Erythroblast (primary cell): ENCODE data around the gene PNKP.

Experiments used
- DNase-seq, 2 experiments: peaks; one replicate each; lab custom pipeline; 2025; lab: John Stamatoyannopoulos, UW
- GATA1 ChIP-seq: IDR thresholded peaks from 2 replicates; pipeline ENCODE4 v1.6.1; 2011; ENCODE audit warnings: low read depth, mild to moderate bottlenecking, control low read depth, low read length, moderate library complexity
- POLR2A ChIP-seq: IDR thresholded peaks from 2 replicates; pipeline ENCODE4 v1.6.1; 2011; ENCODE audit warnings: mild to moderate bottlenecking, low read length

Gene PNKP

DNA sequence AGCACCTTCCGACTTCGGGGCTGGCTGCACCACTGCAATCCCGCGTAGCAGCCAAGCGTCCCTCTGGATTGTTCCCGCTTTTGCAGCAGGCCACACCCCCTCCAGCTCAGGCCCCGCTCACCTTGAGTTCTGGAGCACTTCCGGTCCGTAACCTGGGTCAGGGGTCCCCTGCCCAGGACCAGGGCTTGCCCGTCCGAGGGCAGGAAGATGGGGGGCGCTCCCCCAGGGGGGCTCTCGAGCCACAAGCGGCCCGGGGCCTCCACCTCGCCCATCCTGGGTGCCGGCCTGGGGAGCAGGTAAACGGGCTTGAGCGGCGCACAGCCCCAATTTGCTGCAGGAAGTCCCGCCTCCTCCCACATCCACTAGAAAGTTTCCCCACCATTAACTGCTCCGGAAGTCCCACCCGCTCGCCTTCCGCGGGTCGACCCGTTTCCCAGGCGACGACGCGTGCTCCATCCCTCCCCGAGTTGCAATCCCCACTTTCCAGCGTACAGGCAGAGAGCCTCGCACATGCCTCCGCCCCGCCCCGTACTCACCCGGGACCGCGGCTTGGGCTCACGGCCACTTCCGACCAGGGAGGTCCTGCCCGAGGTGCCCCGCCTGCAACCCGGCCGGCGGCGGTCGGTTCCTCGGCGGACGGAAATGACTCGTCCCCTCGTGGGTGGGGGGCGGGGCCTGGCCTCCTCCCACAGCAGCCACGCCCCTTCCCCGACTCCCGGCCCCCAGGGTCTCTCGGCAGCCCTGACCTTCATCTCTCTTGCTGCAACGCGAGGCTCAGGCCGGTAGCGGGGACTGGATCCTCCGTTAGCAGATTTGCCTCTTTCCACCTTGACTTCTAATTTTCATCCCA is at the start of gene PNKP:
Gene PNKP (minus strand): TSS at position 644 of the 850 bp plus-strand sequence. CDS start 372 bp downstream, at position 272.
- peak; percentile 92 to 95 for DNase-seq
- TF ChIP-seq GATA1, result no peak
- peak; percentile 81 for TF ChIP-seq POLR2A

DNA sequence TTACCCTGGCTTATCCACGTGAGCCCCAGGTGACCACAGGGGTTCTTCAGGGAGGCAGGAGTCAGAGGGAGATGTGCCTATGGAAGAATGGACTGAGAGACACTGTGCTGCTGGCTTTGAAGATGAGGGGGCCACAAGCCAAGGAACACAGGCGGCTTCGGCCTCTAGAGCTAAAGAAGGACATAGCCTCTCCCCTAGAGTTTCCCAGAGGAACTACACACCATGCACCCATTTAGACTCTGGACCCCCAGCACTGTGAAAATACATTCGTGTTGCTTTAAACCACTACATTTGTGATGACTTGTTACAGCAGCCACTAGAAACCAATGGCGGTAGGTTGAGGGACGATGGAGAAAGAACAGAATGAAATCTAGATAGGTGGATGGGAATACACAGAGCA is 47.9 kb upstream of the PNKP start:
- DNase-seq, result no peak
- TF ChIP-seq GATA1 (no peak), POLR2A (no peak)

DNA sequence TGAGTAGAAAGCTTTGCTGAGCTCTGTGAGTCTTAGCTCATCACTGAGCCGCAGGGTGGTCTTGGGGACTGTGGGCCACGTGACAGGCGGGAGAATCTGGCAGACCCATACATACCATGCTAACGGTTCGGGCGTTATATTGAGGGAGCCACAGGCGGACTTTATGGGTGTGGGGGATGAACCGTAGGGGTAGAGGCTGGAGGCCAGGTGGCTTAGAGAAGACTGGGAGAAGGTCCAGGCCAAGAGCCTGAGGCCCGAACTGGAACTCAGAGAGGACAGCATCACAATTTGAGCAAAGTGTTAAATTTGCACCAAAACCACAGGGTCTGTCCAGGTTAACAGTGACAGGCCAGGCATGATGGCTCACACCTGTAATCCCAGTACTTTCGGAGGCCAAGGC is 46.3 kb upstream of the PNKP start:
- no peak for DNase-seq
- TF ChIP-seq POLR2A (no peak), GATA1 (no peak)

DNA sequence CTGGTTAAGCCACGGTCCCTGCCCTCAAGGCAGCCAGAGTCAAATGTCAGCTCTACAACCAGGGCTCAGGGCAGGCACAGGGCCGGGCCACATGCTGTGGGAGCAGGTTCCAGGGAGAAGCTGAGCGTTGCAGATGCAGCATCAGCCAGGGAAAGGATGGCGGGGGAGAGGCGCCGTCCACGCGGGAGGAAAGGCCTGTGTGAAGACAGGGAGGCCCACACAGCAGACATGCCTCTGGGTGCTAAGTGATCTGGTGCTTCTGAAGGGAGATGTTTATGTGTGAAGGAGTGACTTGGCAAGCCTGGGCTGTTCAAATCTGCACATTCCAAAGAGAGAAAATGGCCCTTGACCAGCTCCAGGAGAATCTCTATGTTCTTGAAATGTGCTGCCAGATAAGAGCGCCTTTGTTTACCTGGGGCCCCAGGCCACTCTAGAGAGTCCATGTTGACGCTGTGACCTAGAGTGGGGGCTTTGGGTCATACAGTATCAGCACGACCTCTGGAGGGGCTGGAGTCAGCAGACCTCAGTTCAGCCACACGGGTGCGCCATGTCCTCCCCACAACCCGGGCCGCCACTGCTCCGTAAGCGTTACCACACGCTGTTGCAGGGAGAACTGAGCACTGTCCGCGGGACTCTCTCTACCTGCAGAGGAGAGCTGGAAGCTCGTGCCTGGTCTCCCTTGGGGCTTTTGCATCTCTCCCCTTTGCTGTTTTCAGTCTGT is 45.7 kb upstream of the PNKP start:
- DNase-seq, result no peak
- no peak for TF ChIP-seq POLR2A
- TF ChIP-seq GATA1, result no peak

DNA sequence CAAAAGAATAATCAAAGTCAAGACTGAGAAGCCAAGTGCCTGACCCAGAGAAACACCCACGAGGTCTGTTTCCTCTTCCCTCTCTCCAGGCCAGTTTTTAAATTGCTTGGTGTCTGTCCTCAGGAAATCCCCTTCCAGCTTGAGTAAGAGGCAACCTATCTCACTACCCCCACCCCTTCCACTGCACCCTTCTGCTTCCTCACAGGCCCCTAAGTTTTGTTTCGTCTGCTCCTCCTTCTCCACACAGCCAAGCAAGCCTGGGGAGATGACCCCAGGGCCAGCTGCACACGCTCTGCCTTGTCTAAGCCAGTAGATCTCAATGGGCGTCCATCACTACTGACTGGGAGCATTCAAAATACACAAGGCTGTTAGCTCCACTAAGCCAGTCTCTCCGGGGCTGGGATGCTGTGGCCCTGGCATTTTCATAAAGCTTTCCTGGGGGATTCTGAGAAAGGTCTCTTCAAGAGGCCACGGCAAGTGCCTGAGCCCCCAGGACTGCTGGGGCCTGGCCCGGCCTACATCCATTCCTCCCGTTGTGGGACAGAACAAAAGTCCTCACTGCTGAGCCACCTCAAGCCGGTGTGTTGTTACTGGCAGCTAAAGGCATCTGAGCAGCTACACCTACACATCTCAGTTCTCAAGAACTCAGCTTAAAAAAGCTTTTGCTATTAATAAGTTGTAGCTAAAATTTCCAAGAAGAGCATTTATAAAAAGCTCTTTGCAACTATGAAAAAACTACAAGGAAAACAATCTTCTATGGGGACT is 44.2 kb upstream of the PNKP start:
- TF ChIP-seq GATA1, result no peak
- no peak for TF ChIP-seq POLR2A
- DNase-seq, result no peak

DNA sequence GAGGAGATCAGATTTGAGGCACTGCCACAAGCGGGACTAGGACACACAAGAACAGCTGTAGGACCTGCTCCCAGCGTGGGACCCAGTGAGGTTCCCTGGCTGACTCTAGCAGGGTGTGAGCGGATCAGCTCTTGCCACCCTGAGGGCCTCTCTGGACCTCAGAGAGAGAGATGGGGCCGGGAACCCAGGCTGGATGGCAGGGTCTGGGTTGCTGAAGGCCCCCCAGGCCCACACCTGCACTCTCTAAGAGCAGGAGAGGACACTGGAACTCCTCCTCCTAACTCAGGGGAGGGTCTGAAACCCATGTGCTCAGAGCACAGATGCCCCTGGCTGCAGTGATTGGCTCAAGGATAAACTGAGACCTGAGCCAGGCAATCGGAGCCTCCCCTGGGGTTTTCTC is 42.8 kb upstream of the PNKP start:
- TF ChIP-seq GATA1 (no peak), POLR2A (no peak)
- no peak for DNase-seq

DNA sequence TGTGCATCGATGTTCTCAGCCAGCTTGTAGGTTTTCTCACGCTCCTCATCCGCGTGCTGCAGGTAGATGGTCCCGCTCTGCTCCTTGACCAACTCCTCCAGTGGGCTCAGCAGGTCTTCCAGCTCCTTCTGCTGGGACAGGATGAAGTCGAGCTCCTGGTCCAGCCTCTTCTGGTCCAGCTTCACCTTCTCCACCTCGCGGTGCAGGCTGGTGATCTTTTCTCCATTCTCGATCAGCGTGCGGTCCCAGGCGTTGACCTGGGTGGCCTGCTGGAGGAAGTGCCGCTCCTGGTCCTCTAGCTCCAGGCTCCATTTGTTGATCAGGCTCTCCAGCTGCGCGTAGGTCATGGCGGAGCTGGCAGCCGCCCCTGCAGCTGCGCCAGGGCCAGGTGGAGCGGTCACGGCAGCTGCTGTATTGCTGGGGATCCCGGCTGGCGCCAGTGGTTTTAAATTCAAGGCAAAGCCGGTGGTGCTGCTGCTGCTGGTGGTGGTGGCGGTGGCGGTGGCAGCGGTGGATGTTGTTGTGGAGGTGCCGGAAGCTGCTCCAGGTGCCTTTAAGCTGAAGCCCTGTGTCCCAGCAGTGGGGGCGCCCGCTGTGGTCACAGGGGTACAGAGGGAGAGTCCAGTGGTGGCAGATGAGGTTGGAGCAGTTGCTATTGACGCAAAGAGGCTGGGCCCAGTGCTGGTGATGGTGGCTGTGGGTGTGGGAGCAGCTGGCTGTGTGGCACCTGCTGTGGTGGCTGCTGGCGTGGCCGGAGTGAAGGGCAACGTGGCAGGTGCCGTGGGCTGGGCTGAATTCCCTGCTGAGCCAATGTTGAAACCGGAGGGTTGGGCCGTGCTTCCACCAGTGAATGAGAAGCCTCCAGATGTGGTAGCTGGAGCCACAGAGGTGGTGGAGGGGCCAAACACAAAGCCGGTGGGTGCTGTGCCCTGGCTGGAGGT is 41.4 kb upstream of the PNKP start:
- TF ChIP-seq POLR2A (no peak), GATA1 (no peak)
- DNase-seq, result no peak

DNA sequence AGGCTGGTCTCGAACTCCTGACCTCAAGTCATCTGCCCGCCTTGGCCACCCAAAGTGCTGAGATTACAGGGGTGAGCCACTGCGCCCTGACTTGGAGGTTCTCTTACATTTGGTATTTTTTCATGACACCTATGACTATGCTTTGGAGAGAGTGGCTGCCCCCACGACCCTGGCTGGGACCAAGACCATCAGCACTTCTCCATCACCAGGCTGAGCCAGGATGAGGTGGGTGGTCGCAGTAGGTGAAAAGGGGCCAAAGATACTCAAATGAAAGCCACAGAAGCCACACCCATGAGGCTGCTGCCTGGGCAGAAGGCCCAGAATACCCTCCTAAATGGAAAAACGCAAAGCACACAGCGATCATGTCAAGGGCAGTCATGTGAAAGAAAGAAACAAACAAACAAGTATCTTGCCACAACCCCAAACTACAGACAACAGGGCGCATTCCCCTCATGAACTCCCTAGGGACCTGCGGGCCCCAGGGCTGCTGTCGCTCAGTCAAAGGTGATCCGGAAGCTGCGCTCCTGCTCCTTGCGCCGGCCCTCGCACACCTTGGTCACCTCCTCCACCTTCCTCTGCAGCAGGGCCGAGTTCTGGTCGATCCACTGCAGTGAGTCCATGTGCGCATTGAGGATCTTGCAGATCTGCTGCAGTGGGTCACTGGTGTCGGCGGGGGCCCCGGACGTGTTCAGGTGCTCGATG is 40.5 kb upstream of the PNKP start:
- TF ChIP-seq POLR2A, result no peak
- no peak for TF ChIP-seq GATA1
- no peak for DNase-seq

DNA sequence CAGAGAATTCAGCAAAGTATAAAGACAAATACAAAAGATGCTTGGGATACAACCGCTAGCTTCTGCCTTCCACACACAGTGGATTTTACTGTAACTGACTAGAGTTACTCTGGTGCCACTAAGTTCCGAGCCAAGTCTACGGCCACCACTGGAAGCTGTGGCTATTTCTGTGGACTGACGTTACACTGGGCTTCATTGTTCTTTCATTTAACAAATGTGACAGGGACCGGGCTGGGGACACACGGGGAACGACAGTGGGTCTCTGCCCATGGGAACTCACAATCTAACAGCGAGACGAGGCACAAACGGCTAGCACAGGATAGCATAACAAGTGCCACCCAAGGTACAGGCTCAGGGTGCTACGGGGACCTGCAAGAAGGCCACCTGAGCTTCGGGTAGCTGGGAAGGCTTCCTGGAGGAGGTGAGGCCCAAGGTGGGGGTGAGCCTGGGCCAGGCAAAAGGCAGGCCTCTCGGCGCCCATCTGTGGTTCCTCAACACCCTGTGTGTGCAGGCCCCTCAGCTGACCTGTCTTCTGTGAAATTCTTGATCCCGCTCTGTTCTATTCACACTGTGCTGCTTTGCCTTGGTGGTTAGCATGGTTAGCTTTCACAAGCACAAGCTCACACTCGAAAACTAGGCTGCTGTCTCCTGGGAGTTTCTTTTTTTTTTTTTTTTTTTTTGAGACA is 39.6 kb upstream of the PNKP start:
- TF ChIP-seq POLR2A (no peak), GATA1 (no peak)

DNA sequence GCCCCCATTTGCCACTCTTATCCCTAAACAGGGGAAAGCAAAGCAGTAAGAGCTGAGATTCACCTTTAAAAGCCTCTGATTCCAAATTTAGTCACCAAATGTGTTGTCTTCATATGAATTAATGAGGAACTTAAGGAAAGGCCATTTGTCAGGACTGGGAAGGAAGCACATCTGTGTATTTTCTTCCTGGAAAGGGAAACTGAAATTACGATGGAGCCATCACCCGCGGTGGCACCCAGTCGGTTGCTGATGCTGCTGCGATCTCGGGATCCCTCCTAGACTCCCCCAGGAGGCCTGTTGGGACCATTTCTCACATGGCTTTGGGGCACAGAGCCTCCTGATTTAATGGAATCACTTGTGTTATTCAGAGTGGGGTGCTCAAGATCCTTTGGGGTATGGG is 36.8 kb upstream of the PNKP start:
- no peak for TF ChIP-seq GATA1
- no peak for TF ChIP-seq POLR2A
- no peak for DNase-seq

More for the DNA sequence above, 39.6 kb upstream of the PNKP start:
- no peak for DNase-seq

DNA sequence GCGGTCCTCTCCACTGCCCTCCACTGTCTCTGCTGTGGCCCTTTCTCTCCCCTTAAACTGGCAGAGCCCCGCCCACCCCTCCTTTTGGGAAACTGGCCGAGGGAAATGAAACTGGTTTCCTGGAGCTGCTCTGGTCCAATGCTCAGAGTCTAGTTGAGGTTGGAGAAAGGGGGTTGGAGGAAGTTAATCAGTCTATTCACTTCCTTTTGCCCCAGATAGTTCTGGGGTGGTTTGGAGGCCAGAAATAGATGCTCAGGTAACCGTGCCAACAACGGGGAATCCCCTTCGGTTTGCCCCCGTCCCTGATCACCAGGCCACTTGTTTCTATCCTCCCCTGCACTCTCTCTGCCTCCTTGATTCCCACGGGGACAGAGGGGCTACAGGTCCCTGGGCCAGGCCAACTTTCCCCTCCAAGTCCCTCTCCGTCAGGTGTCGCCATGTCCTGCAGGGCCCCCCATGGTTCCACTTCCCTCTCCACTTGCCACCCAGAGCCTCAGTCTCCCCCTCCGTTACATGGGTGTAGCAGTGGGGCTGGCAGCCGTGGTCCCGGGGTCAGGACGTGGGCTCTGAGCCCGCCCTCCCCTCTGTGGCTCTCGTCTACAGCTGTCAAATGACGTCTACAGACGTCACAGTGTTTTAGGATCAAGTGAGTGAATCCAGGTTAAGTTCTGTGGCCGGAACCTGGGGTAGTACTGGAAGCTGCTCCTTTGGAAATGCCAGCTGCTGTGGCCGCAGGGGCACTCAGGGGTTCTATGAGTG is 29.7 kb upstream of the PNKP start, which contains the start of gene IL4I1:
Gene IL4I1 (minus strand): TSS at position 25 of the 759 bp plus-strand sequence. CDS start 727 bp downstream, outside the sequence.
- TF ChIP-seq POLR2A, result no peak
- TF ChIP-seq GATA1, result no peak
- no peak for DNase-seq
